Neuronal stem cell (in vitro differentiated cells): ENCODE data around the gene NGB.
A peak's percentile ranks its signal among the peaks of the same experiment; 100 is the strongest.

Source experiments
- DNase-seq: peaks from one replicate; pipeline ENCODE4 v3.0.0-alpha.2; 2013; ENCODE audit warnings: low spot score
- H2AFZ ChIP-seq: one replicate; pipeline ENCODE4 v1.6.1; 2013; ENCODE audit warnings: mild to moderate bottlenecking, low read length, inconsistent platforms
- H2AK5ac ChIP-seq: 2 replicates; pipeline ENCODE4 v1.6.1; 2013; ENCODE audit warnings: low read depth, mild to moderate bottlenecking, inconsistent platforms, low read length, moderate library complexity, mixed read lengths
- H2BK120ac ChIP-seq: 2 replicates; pipeline ENCODE4 v1.6.1; 2013; ENCODE audit warnings: low read depth, mild to moderate bottlenecking, inconsistent platforms, low read length, moderate library complexity, mixed read lengths
- H2BK12ac ChIP-seq: one replicate; pipeline ENCODE4 v1.6.1; 2013; ENCODE audit warnings: low read length, inconsistent platforms
- H2BK15ac ChIP-seq: 2 replicates; pipeline ENCODE4 v1.6.1; 2013; ENCODE audit warnings: mild to moderate bottlenecking, low read length, inconsistent platforms, mixed read lengths
- H2BK5ac ChIP-seq: one replicate; pipeline ENCODE4 v1.6.1; 2013; ENCODE audit warnings: inconsistent platforms, mild to moderate bottlenecking, low read length, moderate library complexity
- H3K14ac ChIP-seq: one replicate; pipeline ENCODE4 v1.6.1; 2013; ENCODE audit warnings: low read length, inconsistent platforms
- H3K18ac ChIP-seq: 2 replicates; pipeline ENCODE4 v1.6.1; 2013; ENCODE audit warnings: low read length, inconsistent platforms
- H3K23ac ChIP-seq: 2 replicates; pipeline ENCODE4 v1.6.1; 2013; ENCODE audit warnings: low read depth, mild to moderate bottlenecking, mixed read lengths, low read length, inconsistent platforms; ENCODE audit not compliant: poor library complexity
- H3K27ac ChIP-seq: replicated peaks from 3 replicates; pipeline ENCODE4 v1.5.1; 2013; ENCODE audit warnings: low read length, inconsistent platforms
- H3K27me3 ChIP-seq, 3 experiments: 2 replicates each; pipeline ENCODE4 v1.6.1; 2013; ENCODE audit warnings: low read length in 3 of 3, mild to moderate bottlenecking in 2 of 3, inconsistent platforms in 1 of 3, low read depth in 1 of 3, mixed read lengths in 1 of 3, moderate library complexity in 1 of 3; ENCODE audit not compliant: control insufficient read depth in 3 of 3, insufficient read depth in 3 of 3
- H3K36me3 ChIP-seq, 2 donors: replicated peaks in 1 of 2; 2 replicates each; pipeline ENCODE4 v1.6.1; 2013; ENCODE audit warnings: low read length in 2 of 2; ENCODE audit not compliant: control insufficient read depth in 2 of 2, insufficient read depth in 2 of 2
- H3K4ac ChIP-seq: 2 replicates; pipeline ENCODE4 v1.6.1; 2013; ENCODE audit warnings: inconsistent platforms, mild to moderate bottlenecking, low read length, moderate library complexity
- H3K4me1 ChIP-seq, 2 donors: 1 replicate in 1 of 2; 2 replicates in 1 of 2; pipeline ENCODE4 v1.6.1; 2013; ENCODE audit warnings: low read length in 2 of 2, low read depth in 1 of 2; ENCODE audit not compliant: control insufficient read depth in 2 of 2, insufficient read depth in 1 of 2
- H3K4me2 ChIP-seq: one replicate; pipeline ENCODE4 v1.6.1; 2013; ENCODE audit warnings: mild to moderate bottlenecking, low read length, inconsistent platforms; ENCODE audit not compliant: insufficient read depth, poor library complexity, severe bottlenecking
- H3K4me3 ChIP-seq, 2 donors: 2 replicates each; pipeline ENCODE4 v1.5.1; 2013; ENCODE audit warnings: low read length in 2 of 2, mild to moderate bottlenecking in 2 of 2, inconsistent platforms in 1 of 2, moderate library complexity in 1 of 2
- H3K79me1 ChIP-seq: one replicate; pipeline ENCODE4 v1.6.1; 2013; ENCODE audit warnings: low read depth, mild to moderate bottlenecking, inconsistent platforms, low read length, moderate library complexity
- H3K9ac ChIP-seq: one replicate; pipeline ENCODE4 v1.6.1; 2013; ENCODE audit warnings: mild to moderate bottlenecking, low read depth, low read length, inconsistent platforms; ENCODE audit not compliant: poor library complexity
- H3K9me3 ChIP-seq, 2 donors: replicated peaks in 1 of 2; 2 replicates each; pipeline versions ENCODE3 to v1.6.1; 2013; ENCODE audit warnings: low read length in 2 of 2, mild to moderate bottlenecking in 2 of 2, inconsistent platforms in 1 of 2, low read depth in 1 of 2, mixed read lengths in 1 of 2, moderate library complexity in 1 of 2; ENCODE audit not compliant: control insufficient read depth in 2 of 2, insufficient read depth in 1 of 2
- H4K8ac ChIP-seq: one replicate; pipeline ENCODE4 v1.6.1; 2013; ENCODE audit warnings: low read depth, mild to moderate bottlenecking, inconsistent platforms, low read length, moderate library complexity
- H4K91ac ChIP-seq: one replicate; pipeline ENCODE4 v1.6.1; 2013; ENCODE audit warnings: low read length, low read depth, mild to moderate bottlenecking, inconsistent platforms; ENCODE audit not compliant: poor library complexity
- WGBS, 2 donors: extraction: QIAGEN DNeasy Blood & Tissue Kit; methylation state at CpG; one replicate each; pipeline ENCODE4 v1.1.7; 2013; ENCODE audit warnings: missing lambda C conversion rate in 2 of 2, mixed read lengths in 1 of 2; ENCODE audit not compliant: insufficient read length in 2 of 2, insufficient replicate concordance in 1 of 2; ENCODE audit errors: extremely low coverage in 2 of 2; 5-methylcytosine and 5-hydroxymethylcytosine counted together

The NGB gene

DNA sequence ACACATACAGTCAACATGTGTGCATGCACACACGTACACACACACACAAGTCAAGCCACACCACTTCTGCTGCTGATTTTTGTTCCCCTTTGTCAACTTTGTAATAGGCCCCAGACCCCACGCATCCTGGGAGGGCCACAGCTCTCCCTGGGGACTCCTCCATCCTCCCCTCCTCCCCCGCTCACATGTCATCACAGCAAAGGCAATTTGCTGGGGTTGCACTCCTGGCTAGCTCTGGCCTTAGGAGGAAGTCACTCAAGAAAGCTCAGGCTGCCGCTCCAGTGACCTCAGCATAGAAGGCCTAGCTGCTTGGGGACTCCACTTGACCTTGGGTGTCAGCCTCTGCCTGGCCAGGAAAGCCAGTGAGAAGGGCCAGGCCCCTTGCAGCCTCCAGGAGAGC is 27.2 kb downstream of the NGB start:
- Histone ChIP-seq H2BK12ac (no peak overlapping the region), H3K79me1 (peaks cover 2% of the 10 kb centered on the region), H3K4me3 (no peak overlapping the region), H3K9ac (peak overlapping the region; percentile 51), H2AK5ac (no peak overlapping the region), H3K14ac (peak overlapping the region; percentile 63), H3K4me1 (peaks cover 0 to 2% of the 10 kb centered on the region in 2 donors), H3K4ac (no peak overlapping the region), H3K27me3 (peaks cover 0 to 20% (median 0%) of the 10 kb centered on the region in 3 experiments), H3K27ac (no peak overlapping the region), H3K9me3 (peaks cover 0 to 2% of the 10 kb centered on the region in 2 donors), H2BK120ac (no peak overlapping the region), H2AFZ (no peak overlapping the region), H3K18ac (no peak overlapping the region), H3K36me3 (peaks cover 0 to 2% of the 10 kb centered on the region in 2 donors), H4K91ac (peak overlapping the region; percentile 73), H3K23ac (no peak overlapping the region), H4K8ac (no peak overlapping the region), H2BK15ac (no peak overlapping the region), H2BK5ac (no peak overlapping the region), H3K4me2 (no peak overlapping the region)
- no peak for DNase-seq
- WGBS, 2 donors: no CpG with 5 or more reads among the region's 4 CpGs

DNA sequence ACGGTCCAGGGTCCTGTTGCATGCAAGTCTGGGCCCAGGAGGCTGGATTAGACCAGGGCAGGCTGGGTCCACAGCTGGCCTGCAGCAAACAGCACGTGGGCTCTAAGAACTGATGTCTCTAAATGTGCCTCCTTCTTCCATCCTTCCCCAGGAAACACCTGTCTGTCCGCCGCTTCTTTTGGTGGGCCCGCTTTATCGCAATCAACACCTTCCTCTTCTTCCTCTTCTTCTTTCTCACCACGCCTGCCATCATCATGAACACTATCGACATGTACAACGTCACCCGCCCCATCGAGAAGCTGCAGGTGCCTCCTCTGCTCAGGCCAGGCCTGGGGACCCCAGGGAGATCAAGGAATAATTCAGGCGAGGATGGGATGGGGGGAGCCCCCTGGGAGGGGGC is 28.3 kb downstream of the NGB start:
- Histone ChIP-seq H3K4me1 (peaks cover 0 to 2% of the 10 kb centered on the region in 2 donors), H3K36me3 (peaks cover 0 to 2% of the 10 kb centered on the region in 2 donors), H4K91ac (no peak overlapping the region), H3K27ac (no peak overlapping the region), H2BK12ac (no peak overlapping the region), H2AK5ac (no peak overlapping the region), H3K4me3 (no peak overlapping the region), H3K18ac (no peak overlapping the region), H2BK120ac (no peak overlapping the region), H3K9me3 (peaks cover 0 to 2% of the 10 kb centered on the region in 2 donors), H2BK15ac (no peak overlapping the region), H2BK5ac (no peak overlapping the region), H4K8ac (no peak overlapping the region), H3K23ac (no peak overlapping the region), H3K9ac (no peak overlapping the region), H3K4ac (no peak overlapping the region), H3K27me3 (peaks cover 0 to 30% (median 0%) of the 10 kb centered on the region in 3 experiments), H3K4me2 (no peak overlapping the region), H3K14ac (no peak overlapping the region), H3K79me1 (peaks cover 2% of the 10 kb centered on the region), H2AFZ (no peak overlapping the region)
- DNase-seq: no peak
- WGBS, 2 donors: no CpG with 5 or more reads among the region's 12 CpGs

DNA sequence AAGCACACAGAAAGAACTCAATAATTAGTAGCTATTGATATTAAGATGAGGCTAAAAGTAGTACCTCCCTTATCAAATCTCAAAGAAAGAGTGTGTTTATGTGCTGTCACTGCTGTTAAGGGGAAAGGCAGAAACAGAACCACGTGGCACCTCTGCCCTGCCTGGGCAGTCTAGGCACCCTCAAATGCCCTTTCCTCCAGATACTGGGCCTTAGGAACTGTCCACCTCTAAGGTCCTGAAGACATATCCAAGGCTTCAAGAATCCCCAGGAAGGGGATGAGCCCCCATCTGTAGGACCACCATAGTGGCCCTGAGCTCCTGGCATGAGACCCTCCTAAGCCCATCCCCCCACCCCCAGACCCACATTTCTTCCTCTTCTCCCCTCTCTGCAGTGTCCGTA is 29.1 kb downstream of the NGB start:
- H4K8ac ChIP-seq: no peak overlapping the region
- peaks cover 0 to 2% of the 10 kb centered on the region in 2 donors for H3K9me3 ChIP-seq
- no peak overlapping the region for H2BK5ac ChIP-seq
- H3K18ac ChIP-seq: no peak overlapping the region
- no peak overlapping the region for H3K27ac ChIP-seq
- H3K14ac ChIP-seq: no peak overlapping the region
- no peak overlapping the region for H4K91ac ChIP-seq
- peaks cover 0 to 37% (median 0%) of the 10 kb centered on the region in 3 experiments for H3K27me3 ChIP-seq
- H3K36me3 ChIP-seq: peaks cover 0 to 2% of the 10 kb centered on the region in 2 donors
- no peak overlapping the region for H2BK120ac ChIP-seq
- H3K4ac ChIP-seq: no peak overlapping the region
- peaks cover 2% of the 10 kb centered on the region for H3K79me1 ChIP-seq
- H2BK12ac ChIP-seq: no peak overlapping the region
- no CpG with 5 or more reads among the region's 2 CpGs for WGBS, 2 donors
- H3K23ac ChIP-seq: no peak overlapping the region
- peaks cover 0 to 2% of the 10 kb centered on the region in 2 donors for H3K4me1 ChIP-seq
- H3K4me2 ChIP-seq: no peak overlapping the region
- DNase-seq: no peak
- no peak overlapping the region for H3K4me3 ChIP-seq
- H3K9ac ChIP-seq: no peak overlapping the region
- no peak overlapping the region for H2AK5ac ChIP-seq
- no peak overlapping the region for H2AFZ ChIP-seq
- no peak overlapping the region for H2BK15ac ChIP-seq

DNA sequence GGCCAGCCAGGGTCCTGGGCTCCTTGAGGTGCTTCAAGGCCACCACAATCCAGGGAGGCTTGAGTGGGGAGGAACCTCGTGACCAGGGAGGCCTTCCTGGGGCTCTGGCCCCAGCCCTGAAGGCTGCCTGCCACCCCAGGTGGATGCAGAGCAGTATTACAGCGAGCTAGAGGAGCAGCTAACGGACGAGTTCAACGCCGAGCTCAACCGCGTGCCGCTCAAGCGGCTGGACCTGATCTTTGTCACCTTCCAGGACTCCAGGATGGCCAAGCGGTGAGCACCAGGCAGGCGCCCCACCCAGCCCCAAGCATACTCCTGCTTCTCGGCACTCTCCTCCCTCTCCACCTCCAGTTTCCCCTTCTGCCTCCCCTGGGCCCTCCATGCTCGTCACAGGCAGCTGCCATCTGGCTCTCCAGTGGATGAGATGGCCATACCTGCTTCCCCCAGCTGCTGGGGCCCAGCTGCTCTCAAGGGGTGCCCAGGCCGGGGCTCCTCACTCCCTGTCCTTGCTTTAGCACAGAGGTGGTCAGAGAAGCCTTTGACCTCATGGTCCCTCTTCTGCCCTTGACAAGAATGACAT is 30.6 kb downstream of the NGB start:
- Histone ChIP-seq H3K9me3 (peaks cover 0 to 2% of the 10 kb centered on the region in 2 donors), H3K9ac (no peak overlapping the region), H2AK5ac (no peak overlapping the region), H4K91ac (no peak overlapping the region), H3K14ac (no peak overlapping the region), H3K27ac (no peak overlapping the region), H3K79me1 (peaks cover 2% of the 10 kb centered on the region), H3K27me3 (peaks cover 0 to 42% (median 0%) of the 10 kb centered on the region in 3 experiments), H3K36me3 (peaks cover 0 to 2% of the 10 kb centered on the region in 2 donors), H3K23ac (peak overlapping the region; percentile 31), H2BK120ac (no peak overlapping the region), H3K18ac (peak overlapping the region; percentile 57), H3K4me3 (no peak overlapping the region), H3K4me1 (peaks cover 0 to 2% of the 10 kb centered on the region in 2 donors), H2BK12ac (no peak overlapping the region), H2BK15ac (no peak overlapping the region), H2BK5ac (no peak overlapping the region), H3K4ac (no peak overlapping the region), H2AFZ (no peak overlapping the region), H3K4me2 (no peak overlapping the region), H4K8ac (no peak overlapping the region)
- no CpG with 5 or more reads among the region's 15 CpGs for WGBS, 2 donors
- DNase-seq: no peak
